GM19467 (cell line): ENCODE results near the gene GANC.

Experiments
- ATAC-seq: cut with Tn5 transposase; IDR thresholded peaks from one replicate; pipeline ENCODE4 v1.9.1; 2021; ENCODE audit warnings: mild to moderate bottlenecking, moderate library complexity; ENCODE audit not compliant: unreplicated experiment

The GANC gene

DNA sequence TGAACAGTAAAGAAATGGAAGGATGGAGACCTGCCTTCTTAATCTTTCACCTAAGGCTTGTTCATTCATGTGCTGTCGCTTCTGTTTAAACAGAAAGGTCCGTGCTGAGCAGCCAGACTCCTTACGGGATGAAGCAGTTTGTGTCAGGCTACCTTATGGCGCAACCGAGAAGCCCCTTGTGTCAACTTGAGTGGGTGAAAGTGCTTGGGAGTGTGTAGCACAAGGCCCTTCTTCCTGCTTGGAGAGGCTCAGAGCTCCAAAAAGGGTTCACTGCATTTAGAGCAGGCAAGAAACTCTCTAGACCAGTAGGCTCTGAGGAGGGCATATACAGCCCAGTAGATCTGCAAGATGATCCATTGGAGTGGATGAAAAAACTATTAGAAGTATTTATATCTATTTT, 102.3 kb downstream of the GANC start:
- no peak for ATAC-seq

DNA sequence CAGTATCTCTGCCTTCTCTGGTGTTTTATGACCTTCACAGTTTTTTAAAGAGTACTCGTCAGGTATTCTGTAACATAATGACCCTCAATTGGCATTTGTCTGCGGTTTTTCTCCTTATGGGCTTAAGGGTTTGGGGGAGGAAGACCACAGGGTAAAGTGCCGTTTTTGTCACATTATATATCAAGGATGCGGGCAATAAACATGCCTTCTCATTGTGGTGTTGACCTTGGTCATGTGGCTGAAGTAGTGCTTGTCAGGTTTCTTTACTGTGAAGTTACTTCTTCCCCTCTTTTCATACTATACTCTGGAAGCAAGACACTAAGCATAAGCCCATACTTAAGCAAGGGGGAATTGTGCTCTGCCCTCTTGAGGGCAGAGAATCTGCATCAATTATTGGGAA, 102.9 kb downstream of the GANC start:
- no peak for ATAC-seq

DNA sequence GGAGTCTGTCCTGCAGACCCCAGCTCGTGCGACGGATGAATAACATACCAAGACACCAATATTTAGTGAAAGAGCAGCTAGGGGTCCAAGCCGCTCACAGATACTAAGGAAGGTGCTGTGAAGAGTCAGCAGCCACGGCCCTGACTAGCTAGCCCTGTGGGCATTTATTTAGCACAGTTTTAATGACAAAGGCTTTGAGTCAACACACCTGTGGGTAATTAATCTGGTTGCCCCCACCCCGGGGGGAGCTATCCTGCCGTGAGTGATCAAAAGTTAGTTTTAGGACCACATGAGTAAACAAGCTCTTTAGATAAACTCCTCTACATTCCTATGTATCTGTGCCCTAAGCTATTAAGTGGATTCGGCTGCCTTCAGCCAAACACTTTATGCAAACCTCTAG, 105.0 kb downstream of the GANC start:
- ATAC-seq: no peak

DNA sequence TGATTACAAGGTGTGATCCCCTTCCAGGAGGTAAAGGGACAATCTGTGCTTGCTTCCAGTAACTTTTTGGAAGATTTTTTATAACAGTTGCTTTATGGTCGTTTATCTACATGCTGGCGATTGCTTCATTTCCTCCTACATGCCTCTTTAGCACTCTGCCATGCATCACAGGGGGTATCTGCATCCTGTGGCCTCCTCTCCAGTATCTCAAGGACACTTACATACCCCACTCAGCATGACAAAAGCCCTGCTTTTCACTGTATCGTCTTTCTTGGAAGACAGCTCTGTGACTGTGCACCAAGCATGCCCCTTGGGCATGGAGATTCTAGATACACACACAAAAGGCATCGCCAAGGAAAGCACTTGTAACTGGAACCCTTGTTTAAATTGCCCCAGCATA, 111.6 kb downstream of the GANC start:
- no peak for ATAC-seq

DNA sequence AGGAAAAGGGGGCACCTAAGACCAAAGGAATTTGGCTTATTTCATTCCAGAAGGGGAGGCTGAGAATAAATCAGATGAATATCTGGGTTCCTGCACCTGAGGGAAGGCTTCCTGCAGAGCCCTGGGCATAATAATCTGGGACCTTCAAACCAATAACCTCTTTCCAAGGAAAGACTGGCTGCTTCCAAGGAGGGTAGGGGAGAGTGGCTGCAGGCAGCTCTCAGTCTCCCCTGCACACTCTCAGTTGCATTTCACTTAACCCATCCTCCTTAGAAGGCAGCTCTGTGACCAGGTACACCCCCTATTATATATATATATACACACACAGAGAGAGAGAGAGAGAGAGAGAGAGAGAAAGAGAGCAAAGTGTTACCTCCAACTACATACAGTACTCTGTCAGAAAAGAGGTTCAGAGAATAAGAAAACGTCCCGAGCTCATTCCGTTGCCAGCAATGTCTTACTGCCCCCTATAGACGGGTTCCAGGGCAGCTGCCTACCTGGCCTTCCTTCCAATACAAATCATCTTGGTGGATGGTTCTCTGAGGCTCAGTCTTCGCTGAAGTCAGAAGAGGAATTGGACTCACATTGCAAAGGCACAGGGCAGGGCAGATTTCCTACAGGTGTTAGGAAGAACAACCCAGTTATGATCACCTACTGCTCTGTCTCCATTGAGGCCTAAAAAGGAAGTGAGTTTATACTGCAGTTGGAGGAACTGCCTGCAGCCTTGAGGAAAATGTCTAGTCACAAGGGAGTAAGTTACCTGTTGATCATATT, 112.4 kb downstream of the GANC start:
- no peak for ATAC-seq

DNA sequence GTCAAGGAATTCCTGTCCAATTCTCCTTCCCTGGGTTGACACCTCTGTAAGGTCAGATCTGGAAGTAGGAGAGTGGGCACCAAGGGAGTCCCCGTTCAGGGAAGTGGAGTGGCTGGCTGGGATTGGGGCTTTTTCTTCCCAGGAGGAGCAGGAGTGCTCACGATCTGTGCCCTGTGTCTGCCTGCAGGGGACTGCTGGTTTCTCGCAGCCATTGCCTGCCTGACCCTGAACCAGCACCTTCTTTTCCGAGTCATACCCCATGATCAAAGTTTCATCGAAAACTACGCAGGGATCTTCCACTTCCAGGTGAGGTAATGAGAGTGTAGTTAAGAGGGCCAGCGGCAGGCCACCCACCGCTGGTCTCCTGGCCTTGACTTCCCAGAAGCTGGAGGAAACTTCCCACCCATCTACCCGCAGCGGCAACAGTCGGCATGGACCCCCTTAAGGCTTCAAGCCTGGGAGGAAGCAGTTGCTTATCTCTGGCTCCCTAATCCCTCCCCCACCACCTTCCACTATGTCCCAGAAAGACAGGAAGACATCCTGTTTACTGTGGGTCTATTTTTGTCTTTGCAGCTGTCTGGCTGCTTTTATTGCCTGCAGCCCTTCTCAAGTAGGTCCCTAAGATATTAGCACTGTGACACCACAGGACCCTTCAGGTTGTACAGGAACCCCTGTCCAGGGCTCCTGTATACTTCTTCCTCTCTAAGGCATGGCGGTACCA, 113.1 kb downstream of the GANC start:
- no peak for ATAC-seq

DNA sequence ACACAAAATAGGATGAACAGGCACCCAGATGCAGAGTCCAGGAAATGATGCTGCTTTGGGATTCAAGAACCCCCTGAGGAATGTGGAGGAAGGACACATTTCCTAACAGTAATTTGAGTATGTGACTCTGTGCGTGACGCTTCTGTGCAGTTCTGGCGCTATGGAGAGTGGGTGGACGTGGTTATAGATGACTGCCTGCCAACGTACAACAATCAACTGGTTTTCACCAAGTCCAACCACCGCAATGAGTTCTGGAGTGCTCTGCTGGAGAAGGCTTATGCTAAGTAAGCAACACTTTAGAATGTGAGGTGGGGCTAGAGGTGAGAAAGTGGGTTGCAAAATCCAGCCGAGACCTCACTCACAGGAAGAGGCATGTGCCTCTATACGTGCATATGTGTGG, 114.6 kb downstream of the GANC start:
- ATAC-seq: no peak

DNA sequence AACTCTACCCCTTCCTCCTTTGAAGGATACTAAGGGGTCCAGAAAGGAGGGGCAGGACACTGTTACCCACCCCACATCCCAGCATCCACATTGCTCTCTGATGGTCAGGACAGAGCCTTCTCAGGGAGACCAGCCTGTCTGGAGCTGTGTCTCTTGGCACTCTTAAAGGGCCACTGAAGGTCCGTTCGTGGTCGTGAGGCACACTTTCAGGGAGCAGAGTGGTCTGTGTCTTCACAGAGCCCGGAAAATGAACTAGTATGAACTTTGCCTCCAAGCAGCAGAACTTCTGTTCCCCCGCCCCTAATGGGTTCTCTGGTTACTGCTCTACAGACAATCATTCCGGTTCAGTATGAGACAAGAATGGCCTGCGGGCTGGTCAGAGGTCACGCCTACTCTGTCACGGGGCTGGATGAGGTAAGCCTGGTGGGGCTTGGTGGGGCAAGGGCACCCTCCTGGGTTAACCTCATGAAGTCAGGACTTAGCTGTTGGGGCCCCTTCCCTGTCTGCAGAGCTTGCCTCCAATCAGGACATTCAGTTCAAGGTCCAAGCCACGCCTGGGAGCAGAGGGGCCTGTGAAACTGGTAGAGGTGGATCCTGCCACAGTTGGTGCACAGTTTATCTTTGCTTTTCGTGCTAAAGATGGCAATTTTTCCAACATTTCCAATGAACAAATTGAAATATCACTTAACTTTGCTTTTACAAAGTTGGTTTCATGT, 119.5 kb downstream of the GANC start:
- no peak for ATAC-seq

DNA sequence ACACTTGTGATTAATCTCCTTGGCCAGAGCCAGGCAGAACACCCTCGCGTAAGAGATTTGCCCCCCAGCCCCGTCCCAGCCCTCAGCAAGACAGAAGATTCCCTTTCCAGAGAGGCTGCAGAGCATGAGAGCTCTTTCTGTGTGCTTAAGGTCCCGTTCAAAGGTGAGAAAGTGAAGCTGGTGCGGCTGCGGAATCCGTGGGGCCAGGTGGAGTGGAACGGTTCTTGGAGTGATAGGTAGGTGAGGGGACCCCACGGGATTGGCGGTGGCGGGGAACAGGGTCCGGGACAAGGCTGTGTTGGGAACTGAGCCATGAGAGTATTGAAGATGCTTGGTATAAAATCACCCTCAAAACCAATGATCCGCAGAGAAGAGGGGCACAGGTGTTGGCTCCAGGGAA, 121.1 kb downstream of the GANC start:
- ATAC-seq: no peak

DNA sequence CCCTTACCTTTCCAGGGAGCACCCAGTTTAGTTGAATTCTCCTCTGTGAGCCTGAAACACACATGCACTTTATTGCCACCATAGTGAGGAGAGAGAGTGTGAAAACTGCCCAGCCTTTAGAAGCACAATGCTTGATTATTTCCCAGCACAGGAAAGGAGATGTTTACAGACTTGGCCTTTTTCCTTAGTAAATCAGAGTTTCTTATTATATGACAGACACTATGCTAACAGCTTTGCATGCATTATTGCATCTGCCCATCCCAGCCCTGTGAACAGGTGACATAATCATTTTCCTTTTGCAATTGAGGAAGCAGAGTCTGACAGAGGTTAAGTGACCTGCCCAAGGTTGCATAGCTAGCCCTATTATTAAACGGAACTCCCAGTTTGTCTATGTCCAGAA, 122.8 kb downstream of the GANC start:
- no peak for ATAC-seq

DNA sequence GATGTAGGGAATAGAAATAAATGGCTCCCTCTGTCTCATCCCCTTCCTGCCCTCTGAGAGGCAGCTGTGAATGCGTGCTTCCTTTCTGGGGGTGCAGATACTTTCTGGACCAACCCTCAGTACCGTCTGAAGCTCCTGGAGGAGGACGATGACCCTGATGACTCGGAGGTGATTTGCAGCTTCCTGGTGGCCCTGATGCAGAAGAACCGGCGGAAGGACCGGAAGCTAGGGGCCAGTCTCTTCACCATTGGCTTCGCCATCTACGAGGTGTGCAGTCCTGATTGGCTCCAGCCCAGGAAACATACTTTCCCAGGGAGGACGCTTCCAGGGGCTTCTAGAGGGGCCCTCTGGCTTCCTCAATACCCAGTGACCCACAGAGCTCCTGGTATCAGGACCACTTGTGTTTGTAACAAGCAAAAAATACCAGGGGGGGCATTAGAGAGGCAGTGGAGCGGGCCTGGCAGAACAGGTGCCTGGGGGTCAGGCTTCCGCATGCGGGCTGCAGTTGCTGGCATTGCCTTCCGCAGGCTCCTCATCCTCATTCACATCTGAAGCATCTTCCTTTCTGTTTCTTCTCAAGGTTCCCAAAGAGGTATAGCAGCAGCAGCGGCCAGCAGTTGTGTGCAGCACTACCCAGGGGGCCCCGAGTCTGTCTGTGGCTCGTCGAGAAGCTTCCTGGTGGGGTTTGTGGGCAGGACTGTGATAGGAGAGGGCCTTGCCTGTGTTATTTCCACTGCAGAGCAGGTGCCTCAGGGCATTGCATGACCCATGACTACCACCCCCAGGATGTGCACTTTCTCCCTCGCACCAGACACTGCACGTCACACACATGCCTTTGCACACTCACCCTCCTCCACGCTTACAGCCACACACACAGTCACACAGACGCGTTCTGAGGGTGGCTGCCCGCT, 128.8 kb downstream of the GANC start:
- ATAC-seq: no peak

DNA sequence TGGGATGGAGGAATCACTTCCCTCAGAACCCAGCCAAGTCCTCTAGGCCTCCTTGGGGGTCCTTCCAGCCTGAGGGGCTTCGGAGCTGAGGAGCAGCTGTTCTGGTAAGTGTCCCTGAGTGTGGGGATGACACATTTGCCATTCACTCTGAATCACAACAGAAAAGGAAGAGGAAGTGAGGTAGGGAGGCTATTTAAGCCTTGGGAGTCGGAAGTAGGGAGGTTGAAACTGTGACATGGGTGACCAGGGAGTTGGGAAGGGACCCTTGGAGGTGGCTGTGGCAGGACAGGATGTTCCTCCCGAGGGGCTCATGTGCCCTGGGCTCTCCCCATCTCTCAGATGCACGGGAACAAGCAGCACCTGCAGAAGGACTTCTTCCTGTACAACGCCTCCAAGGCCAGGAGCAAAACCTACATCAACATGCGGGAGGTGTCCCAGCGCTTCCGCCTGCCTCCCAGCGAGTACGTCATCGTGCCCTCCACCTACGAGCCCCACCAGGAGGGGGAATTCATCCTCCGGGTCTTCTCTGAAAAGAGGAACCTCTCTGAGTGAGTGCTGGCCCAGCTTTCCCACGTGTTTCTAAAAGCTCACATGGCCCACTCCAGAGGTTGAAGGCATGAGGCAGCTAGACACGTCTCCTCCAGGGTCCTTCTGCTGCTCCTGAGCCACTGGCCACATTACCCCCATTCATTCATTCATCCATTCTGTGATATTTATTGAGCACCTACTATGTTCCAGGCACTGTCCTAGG, 129.6 kb downstream of the GANC start:
- no peak for ATAC-seq

DNA sequence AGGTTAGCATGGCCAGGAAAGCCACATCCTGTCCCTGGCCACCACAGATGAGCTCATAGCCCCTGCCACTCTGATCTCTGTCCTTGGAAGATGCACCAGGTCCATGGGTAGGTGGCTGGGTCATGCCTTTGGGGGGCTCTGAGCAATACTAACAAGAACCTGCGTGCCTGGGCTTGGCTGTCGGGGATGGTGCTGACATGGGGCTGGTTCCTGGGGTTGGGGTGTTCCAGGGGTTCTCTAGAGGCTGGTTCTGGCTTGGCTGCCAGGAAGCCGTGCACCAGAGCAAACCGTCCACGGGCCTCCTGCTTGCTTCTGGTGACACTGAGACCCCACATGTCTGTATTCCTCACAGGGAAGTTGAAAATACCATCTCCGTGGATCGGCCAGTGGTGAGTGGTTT, 130.4 kb downstream of the GANC start:
- ATAC-seq: no peak

DNA sequence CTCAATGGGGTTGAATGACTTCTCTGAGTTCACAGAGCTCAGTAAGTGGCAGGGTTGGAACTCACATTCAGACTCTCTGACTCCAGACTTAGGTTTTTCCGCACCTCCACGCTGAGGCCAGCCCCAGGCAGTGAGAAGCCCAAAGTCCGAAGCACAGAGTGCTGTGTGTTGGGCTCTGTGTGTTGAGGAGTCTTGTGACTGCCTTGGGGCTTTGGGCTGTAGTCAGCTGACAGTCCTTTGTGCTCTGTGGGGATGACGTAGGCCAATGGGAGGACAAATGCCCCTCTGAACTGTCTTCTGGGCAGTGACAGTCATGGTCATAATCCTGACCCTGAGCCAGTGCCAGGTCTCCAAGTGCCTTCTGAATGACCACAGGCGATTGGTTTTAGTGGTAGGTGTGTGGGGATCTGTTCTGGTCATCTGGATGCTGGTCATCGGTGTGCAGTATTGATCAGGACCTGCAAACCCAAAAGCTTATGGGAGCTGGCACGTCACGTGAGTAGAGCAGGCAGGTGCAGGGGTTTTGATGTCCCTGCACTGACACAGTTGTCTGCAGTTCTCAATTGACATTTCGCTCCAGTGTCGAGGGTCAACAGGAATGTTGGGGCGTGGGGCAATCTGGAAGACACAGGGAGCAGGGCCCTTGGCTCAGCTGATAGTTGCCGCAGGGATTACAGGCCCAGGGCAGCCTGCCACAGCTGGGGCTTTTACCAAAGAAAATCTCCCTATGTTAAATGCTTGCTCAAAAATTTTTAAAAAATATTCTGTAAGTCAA, 131.6 kb downstream of the GANC start:
- ATAC-seq: no peak

DNA sequence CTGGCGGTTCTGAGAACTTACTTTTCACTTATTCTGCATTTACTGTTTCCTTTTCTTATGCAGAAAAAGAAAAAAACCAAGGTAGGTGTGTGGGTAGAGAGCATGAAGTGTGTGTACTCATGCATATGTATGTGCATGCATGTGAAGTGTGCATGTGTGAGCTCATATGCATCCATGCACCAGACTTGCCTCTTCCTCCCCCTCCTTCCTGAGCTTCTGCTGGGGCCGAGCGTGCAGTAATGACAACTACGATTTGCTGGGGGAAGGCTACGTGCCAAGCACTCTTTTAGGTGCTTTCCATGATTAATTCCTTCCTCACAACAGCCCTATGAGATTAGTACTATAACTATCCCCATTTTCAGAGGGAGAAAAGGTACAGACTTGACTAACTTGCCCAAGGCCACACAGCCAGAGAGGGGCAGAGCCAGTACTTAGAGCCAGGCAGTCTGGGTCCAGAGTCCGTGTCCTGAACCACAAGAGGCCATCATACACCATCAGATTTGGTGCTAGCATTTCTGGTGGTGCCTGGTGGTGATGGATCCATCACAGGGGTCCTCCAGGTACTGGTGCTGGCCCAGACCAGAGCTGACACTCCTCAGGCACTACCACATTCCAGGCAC, 133.0 kb downstream of the GANC start:
- no peak for ATAC-seq
